ENCODE data around the gene SEMA4C. TPM values are rescaled to one million over a fixed set of nuclear protein-coding genes. Genes with fewer than 3 reads are reported as not detected.

Gene SEMA4C
- total RNA-seq, 1 donor from 2014 or later = 62.4 TPM

DNA sequence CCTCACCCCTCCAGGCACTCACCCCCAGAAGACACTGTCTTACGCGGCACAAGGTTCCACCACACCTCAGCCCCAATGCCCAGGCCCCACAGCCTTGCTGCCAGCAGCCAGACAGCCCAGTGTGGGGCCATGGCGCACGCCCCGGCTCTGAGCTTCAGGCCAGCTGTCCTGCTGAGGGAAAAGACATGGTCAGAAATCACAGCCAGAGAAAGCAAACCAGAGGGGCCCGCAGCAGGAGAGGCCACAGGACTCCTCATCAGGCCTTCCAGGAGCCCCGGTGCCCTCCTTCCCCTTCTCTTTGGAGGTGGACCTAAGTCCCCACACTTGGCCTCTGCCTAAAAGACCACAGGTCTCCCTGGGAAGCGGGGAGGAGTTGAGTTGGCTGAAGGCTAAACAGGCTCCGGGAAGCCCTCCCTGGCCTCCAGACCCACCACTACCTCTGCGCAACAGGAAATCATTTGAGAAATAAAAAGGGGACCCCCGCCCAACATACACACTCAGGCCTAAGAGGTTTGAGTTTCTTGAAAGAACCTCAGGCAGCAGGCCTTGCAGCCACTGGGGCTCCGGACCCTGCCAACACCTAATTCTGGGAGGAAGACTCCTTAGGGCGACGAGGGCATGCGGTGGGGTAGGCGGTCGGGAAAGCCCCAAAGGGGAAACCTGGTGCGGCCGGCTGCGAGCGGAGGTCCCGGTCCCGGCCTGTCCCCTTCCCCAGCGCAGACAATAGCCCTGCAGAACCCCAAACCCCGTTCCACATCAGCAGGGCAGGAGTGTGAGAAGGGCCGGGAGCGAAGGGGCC lies 1.9 kb downstream of the SEMA4C start:
- H3K4me3 ChIP-seq (ENCODE audit: low read depth, low read length) = peak overlapping the region; percentile 94
- no peak for DNase-seq (ENCODE audit: low read depth)
- TF ChIP-seq, protein P1, sequence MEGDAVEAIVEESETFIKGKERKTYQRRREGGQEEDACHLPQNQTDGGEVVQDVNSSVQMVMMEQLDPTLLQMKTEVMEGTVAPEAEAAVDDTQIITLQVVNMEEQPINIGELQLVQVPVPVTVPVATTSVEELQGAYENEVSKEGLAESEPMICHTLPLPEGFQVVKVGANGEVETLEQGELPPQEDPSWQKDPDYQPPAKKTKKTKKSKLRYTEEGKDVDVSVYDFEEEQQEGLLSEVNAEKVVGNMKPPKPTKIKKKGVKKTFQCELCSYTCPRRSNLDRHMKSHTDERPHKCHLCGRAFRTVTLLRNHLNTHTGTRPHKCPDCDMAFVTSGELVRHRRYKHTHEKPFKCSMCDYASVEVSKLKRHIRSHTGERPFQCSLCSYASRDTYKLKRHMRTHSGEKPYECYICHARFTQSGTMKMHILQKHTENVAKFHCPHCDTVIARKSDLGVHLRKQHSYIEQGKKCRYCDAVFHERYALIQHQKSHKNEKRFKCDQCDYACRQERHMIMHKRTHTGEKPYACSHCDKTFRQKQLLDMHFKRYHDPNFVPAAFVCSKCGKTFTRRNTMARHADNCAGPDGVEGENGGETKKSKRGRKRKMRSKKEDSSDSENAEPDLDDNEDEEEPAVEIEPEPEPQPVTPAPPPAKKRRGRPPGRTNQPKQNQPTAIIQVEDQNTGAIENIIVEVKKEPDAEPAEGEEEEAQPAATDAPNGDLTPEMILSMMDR (IDR thresholded peaks at IDR 0.05; ENCODE audit: insufficient read depth, low read length, poor library complexity, severe bottlenecking) = no peak
- no peaks in the 10 kb centered on the region for H3K27me3 ChIP-seq (ENCODE audit: control insufficient read depth, insufficient read depth, low read length)
- H3K36me3 ChIP-seq (ENCODE audit: control insufficient read depth, insufficient read depth, low read length) = peaks cover 4% of the 10 kb centered on the region

DNA sequence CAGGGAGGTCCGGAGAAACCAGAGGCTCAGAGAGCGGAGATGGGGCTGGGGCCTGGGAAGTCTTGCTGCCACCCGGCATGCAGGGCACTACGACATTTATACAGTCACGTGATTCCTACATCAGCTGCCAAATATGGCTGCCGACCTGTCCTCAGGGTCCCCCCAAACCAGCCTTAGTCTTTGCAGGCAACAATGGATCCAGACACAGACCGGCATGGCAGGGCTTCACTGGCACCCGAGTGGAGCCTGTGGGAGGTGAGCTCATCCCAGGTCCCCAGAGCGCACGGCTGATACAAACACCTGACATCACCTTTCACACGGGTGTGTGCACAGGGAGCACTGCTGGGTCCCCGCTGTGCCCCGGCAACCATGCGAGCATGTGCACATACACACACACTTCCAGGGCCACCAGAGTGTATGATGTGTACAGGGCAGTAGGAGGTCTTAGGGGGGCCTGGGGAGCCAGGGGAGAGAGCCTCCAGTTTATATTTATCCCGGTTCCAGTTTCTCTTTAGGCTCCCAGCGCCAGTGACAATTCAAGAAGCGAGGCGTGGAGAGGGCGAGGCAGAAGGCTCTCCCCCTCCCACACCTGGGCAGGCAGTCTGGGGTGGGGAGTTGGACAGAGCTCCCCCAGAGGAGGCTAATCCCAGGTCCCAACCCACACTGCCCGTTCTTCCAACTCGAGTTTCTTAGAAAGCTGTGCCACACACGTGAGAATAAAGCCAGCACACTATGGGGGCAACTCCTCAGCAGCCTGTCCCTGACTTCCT lies 2.7 kb downstream of the SEMA4C start:
- TF ChIP-seq, protein P1 (IDR thresholded peaks at IDR 0.05; ENCODE audit: insufficient read depth, low read length, poor library complexity, severe bottlenecking) = no peak
- peaks cover 4% of the 10 kb centered on the region for H3K36me3 ChIP-seq (ENCODE audit: control insufficient read depth, insufficient read depth, low read length)
- no peaks in the 10 kb centered on the region for H3K27me3 ChIP-seq (ENCODE audit: control insufficient read depth, insufficient read depth, low read length)
- H3K4me3 ChIP-seq (ENCODE audit: low read depth, low read length) = peak overlapping the region; percentile 94
- no peak for DNase-seq (ENCODE audit: low read depth)

DNA sequence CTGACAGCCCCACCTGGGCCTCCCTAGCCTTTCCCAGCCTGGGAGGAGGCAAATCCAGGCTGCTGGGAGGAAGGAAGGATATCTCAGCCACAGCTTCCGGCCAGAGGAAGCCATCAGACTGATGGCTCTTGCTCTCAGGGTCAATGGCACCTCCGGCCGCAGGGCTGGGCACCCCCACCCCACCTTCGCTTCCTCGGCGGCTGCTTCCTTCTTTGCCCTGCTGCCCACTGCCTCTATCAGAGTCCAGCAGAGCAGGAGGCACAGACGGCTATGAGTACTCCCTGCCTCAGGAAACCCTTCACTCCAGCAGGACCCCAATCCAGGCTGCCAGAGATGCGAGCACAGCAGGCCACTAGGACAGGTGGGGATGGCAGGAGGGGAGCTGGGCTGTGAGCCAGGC lies 3.3 kb downstream of the SEMA4C start:
- peaks cover 6% of the 10 kb centered on the region for H3K36me3 ChIP-seq (ENCODE audit: control insufficient read depth, insufficient read depth, low read length)
- H3K27me3 ChIP-seq (ENCODE audit: control insufficient read depth, insufficient read depth, low read length) = no peaks in the 10 kb centered on the region
- TF ChIP-seq, protein P1 (IDR thresholded peaks at IDR 0.05; ENCODE audit: insufficient read depth, low read length, poor library complexity, severe bottlenecking) = no peak
- no peak for DNase-seq (ENCODE audit: low read depth)
- H3K4me3 ChIP-seq (ENCODE audit: low read depth, low read length) = no peak overlapping the region

DNA sequence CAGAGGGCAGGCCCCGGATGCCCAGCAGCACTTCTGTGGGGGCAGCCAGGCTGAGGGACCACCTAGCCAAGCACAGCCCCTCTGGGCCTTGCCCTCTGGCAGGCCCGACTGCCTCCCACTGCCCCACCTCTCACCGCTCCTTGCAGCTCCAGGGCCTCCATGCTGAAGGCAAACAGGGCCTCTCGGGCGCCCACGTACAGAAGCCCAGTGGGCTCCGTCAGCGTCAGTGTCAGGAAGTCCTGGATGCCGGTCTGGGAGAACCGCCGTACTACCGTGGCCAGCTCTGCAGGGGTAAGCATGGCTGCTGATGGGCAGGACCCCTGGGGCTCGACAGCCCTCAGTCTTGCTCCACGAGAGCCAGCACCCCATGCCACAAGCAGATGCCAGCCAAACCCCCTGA lies 3.7 kb downstream of the SEMA4C start:
- Histone ChIP-seq H3K36me3 (ENCODE audit: control insufficient read depth, insufficient read depth, low read length) (peaks cover 8% of the 10 kb centered on the region), H3K4me3 (ENCODE audit: low read depth, low read length) (no peak overlapping the region), H3K27me3 (ENCODE audit: control insufficient read depth, insufficient read depth, low read length) (no peaks in the 10 kb centered on the region)
- TF ChIP-seq, protein P1 (IDR thresholded peaks at IDR 0.05; ENCODE audit: insufficient read depth, low read length, poor library complexity, severe bottlenecking) = no peak
- no peak for DNase-seq (ENCODE audit: low read depth)

DNA sequence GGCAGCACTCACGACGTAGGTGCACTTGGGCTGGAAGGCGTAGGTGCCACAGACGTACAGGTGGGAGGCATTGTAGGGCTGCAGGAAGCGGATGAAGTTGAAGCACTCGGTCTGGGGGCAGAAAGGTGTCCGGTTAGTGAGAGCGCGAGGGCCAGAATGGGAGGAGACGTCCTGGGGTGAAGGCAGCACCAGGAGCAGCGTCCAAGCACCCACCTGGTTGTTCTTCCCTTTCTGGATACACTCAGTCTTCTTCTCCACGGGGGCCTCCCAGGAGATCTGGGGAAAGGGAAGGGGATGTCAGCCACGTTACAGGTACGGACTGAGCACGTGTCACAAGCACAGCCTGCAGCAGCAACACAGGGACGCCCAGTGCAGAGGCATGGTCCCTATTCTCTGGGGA lies 4.2 kb downstream of the SEMA4C start:
- TF ChIP-seq, protein P1 (IDR thresholded peaks at IDR 0.05; ENCODE audit: insufficient read depth, low read length, poor library complexity, severe bottlenecking) = no peak
- Histone ChIP-seq H3K4me3 (ENCODE audit: low read depth, low read length) (no peak overlapping the region), H3K36me3 (ENCODE audit: control insufficient read depth, insufficient read depth, low read length) (peaks cover 8% of the 10 kb centered on the region), H3K27me3 (ENCODE audit: control insufficient read depth, insufficient read depth, low read length) (no peaks in the 10 kb centered on the region)
- no peak for DNase-seq (ENCODE audit: low read depth)

Data from kidney epithelial cell (primary cell).